HFF-Myc (cell line): ENCODE results near the gene CFDP1.

ENCODE experiments used
- DNase-seq: peaks from one replicate; pipeline ENCODE4 v3.0.0-alpha.2; 2011; ENCODE audit warnings: low read depth; ENCODE audit errors: extremely low read depth
- H3K4me3 ChIP-seq: replicated peaks from 2 replicates; pipeline ENCODE4 v1.5.1; 2011; ENCODE audit warnings: low read depth, mild to moderate bottlenecking, control low read depth, low read length
- TF ChIP-seq, protein P1 (sequence below): IDR thresholded peaks from 2 replicates; pipeline ENCODE4 v1.5.1; 2012; ENCODE audit warnings: mild to moderate bottlenecking, low read depth, low read length, control low read depth; ENCODE audit errors: missing control alignments

Gene CFDP1

DNA sequence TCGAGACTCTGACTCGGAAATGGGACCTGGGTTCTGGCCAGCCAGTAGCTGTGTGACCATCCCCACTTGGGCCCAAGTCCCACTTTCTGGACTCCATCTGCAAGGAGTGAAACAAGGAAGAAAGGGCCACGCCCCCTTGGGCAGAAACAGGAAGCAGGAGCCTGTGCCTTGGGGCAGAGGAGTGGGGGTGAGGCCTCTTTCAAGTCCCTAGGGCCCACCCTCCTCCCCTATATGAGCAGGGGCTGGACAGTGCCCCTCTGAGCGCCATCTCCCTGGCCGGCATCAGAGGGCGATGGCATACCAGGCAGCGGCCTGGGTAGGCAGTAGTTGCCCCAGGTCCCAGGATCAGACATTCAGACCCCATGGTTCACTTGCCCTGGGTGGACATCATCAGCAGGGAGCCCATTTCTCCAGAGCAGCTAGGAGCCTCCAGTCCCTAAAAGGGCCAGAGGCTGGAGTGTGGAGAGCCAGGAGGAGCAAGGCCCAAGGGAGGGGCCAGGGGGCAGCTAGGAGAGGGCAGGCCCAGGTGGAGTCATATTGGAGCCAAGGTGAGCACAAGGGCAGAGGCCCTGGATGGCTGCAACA is 189.0 kb downstream of the CFDP1 start:
- DNase-seq, result no peak
- peak overlapping the region; percentile 9; the same call in 1 of the 2 replicates for H3K4me3 ChIP-seq
- TF ChIP-seq, protein P1, sequence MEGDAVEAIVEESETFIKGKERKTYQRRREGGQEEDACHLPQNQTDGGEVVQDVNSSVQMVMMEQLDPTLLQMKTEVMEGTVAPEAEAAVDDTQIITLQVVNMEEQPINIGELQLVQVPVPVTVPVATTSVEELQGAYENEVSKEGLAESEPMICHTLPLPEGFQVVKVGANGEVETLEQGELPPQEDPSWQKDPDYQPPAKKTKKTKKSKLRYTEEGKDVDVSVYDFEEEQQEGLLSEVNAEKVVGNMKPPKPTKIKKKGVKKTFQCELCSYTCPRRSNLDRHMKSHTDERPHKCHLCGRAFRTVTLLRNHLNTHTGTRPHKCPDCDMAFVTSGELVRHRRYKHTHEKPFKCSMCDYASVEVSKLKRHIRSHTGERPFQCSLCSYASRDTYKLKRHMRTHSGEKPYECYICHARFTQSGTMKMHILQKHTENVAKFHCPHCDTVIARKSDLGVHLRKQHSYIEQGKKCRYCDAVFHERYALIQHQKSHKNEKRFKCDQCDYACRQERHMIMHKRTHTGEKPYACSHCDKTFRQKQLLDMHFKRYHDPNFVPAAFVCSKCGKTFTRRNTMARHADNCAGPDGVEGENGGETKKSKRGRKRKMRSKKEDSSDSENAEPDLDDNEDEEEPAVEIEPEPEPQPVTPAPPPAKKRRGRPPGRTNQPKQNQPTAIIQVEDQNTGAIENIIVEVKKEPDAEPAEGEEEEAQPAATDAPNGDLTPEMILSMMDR, result no peak
